PFSK-1 (cell line): ENCODE results near the gene TMEM233.

ENCODE experiments used
- FOXP2 ChIP-seq: optimal IDR thresholded peaks from 2 replicates; pipeline ENCODE3; 2011; ENCODE audit warnings: borderline replicate concordance, control low read depth, inconsistent platforms; ENCODE audit not compliant: insufficient read depth; ENCODE audit errors: extremely low read length, extremely low read depth
- POLR2AphosphoS5 ChIP-seq: IDR thresholded peaks from 2 replicates; pipeline ENCODE4 v1.6.1; 2012; ENCODE audit warnings: low read depth, mild to moderate bottlenecking, control low read depth, low read length, moderate library complexity
- SIN3A ChIP-seq: IDR thresholded peaks from 2 replicates; pipeline ENCODE4 v1.6.1; 2012; ENCODE audit warnings: mild to moderate bottlenecking, low read length, moderate library complexity, borderline replicate concordance; ENCODE audit not compliant: insufficient read depth
- TAF1 ChIP-seq: IDR thresholded peaks from 2 replicates; pipeline ENCODE4 v1.6.1; 2012; ENCODE audit warnings: low read length, control low read depth, borderline replicate concordance; ENCODE audit not compliant: insufficient read depth
- TF ChIP-seq, protein P1 (sequence below), 2 experiments: IDR thresholded peaks; 2 replicates each; pipeline versions ENCODE4 v1.6.1 to v1.8.0; 2011 to 2012; ENCODE audit warnings: low read depth in 2 of 2, low read length in 2 of 2, control low read depth in 1 of 2, inconsistent platforms in 1 of 2, mild to moderate bottlenecking in 1 of 2, moderate library complexity in 1 of 2; ENCODE audit not compliant: insufficient read depth in 1 of 2

TMEM233 gene

DNA sequence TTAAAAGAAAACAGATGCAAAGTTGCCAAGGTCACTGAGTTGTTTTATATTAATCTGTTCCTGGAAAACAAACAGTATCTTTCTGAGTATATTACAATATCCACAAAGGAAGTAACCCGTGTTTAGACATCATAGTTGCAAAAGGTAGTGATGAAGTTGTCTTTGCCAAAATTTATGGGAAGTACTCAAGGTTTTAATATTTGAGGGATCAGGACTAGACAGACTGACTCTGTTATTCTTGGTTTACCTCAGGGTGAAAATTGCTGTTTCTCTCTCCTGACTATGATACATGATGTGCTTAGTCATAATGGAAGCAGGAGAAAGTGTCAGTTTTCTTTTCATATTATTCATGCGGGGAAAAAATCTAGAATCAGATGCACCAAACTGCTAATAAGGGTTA, 28.3 kb downstream of the TMEM233 start:
- TF ChIP-seq, protein P1, sequence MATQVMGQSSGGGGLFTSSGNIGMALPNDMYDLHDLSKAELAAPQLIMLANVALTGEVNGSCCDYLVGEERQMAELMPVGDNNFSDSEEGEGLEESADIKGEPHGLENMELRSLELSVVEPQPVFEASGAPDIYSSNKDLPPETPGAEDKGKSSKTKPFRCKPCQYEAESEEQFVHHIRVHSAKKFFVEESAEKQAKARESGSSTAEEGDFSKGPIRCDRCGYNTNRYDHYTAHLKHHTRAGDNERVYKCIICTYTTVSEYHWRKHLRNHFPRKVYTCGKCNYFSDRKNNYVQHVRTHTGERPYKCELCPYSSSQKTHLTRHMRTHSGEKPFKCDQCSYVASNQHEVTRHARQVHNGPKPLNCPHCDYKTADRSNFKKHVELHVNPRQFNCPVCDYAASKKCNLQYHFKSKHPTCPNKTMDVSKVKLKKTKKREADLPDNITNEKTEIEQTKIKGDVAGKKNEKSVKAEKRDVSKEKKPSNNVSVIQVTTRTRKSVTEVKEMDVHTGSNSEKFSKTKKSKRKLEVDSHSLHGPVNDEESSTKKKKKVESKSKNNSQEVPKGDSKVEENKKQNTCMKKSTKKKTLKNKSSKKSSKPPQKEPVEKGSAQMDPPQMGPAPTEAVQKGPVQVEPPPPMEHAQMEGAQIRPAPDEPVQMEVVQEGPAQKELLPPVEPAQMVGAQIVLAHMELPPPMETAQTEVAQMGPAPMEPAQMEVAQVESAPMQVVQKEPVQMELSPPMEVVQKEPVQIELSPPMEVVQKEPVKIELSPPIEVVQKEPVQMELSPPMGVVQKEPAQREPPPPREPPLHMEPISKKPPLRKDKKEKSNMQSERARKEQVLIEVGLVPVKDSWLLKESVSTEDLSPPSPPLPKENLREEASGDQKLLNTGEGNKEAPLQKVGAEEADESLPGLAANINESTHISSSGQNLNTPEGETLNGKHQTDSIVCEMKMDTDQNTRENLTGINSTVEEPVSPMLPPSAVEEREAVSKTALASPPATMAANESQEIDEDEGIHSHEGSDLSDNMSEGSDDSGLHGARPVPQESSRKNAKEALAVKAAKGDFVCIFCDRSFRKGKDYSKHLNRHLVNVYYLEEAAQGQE (IDR thresholded peaks at IDR 0.05; ENCODE audit: insufficient read depth in 1 of 2, low read depth in 2 of 2, low read length in 2 of 2), result no peak
- TF ChIP-seq SIN3A (no peak), TAF1 (no peak), FOXP2 (no peak), POLR2AphosphoS5 (no peak)

DNA sequence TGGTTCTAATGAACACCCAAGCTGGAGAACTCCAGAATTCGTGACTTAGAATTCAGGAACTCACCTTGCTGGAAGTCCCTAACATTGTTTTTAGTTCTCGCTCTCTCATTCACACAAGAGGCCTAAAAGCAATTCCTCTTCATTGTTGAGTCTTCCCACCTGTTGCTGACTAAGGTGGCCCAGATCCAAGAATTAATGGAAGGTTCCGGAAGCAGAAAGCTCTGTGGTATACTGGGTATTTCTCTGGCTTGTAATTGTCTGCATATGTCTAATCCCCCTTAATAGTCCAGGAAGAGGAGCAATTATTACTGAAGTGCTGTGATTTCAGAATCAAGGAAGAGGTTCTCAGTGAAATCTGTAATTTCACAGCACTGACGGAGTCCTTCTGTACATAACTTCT, 31.4 kb downstream of the TMEM233 start:
- no peak for TF ChIP-seq TAF1
- no peak for TF ChIP-seq FOXP2
- TF ChIP-seq, protein P1 (IDR thresholded peaks at IDR 0.05; ENCODE audit: insufficient read depth in 1 of 2, low read depth in 2 of 2, low read length in 2 of 2), result no peak
- no peak for TF ChIP-seq POLR2AphosphoS5
- TF ChIP-seq SIN3A, result no peak

DNA sequence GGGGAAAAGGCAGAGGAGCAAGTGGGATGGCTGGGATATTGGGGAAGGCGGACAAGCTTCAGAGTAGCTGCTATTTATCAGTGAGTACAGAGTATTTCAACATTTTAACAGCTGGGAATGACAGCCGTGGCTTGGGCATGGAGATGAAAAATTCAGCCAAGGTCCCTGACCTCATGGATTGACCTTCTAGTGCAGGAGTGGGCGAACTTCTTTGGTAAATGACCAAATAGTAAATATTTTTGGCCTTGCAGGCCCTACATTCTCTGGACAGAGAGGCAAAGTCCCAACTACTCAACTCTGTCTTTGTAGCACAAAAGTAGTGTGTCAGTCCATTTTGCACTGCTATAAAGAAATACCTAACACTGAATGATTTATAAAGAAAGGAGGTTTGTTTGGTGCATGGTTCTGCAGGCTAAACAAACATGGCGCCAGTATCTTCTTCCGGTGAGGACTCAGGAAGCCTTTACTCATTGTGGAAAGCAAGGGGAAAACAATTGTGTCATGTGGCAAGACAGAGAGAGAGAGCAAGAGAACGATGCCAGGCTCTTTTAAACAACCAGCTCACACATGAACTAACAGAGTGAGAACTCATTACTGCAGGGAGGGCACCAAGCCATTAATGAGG, 33.6 kb downstream of the TMEM233 start:
- TF ChIP-seq TAF1, result no peak

DNA sequence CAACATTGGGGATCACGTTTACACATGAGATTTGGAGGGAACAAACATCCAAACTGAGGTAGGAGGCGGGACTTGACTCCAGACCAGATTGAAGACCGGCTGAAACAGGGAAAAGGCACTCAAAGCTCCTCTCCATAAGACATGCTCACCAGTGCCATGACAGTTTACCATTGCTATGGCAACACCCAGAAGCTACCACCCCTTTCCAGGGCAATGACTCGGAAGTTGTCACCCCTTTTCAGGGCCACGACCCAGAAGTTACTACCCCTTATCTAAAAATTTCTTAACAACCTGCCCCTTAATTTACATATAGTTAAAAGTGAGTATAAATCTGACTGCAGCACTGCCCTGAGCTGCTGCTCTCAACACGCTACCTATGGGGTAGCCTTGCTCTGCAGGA, 34.1 kb downstream of the TMEM233 start:
- TF ChIP-seq SIN3A, result no peak
- no peak for TF ChIP-seq FOXP2
- TF ChIP-seq POLR2AphosphoS5, result no peak
- TF ChIP-seq, protein P1 (IDR thresholded peaks at IDR 0.05; ENCODE audit: insufficient read depth in 1 of 2, low read depth in 2 of 2, low read length in 2 of 2), result no peak
- no peak for TF ChIP-seq TAF1

DNA sequence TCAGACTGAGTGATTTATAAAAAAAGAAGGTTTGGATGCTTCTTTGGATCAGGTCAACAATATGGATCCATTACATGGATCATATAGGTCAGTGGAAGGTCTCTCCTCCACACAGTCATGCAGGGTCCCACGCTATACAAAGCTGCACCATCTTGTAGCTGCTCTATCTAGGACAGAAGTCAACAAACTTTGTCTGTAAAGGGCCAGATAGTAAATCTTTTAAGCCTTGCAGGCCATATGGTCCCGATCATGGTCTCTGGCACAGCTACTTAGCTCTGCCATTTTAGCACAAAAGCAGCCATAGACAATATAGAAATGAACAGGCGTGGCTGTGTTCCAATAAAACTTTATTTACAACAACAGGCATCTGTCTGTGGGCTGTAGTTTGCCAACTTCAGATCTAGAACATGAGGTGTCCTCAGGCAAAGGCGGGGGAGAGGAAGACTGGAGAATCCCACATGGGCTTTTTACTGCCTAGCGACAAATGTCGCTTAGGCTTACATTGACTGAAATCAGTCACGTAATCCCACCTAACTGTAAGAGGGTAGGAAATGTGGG, 36.7 kb downstream of the TMEM233 start:
- TF ChIP-seq SIN3A (no peak), TAF1 (no peak), POLR2AphosphoS5 (no peak), FOXP2 (no peak)
- TF ChIP-seq, protein P1 (IDR thresholded peaks at IDR 0.05; ENCODE audit: insufficient read depth in 1 of 2, low read depth in 2 of 2, low read length in 2 of 2), result no peak
